HEK293 (cell line): Measurements from ENCODE around the gene HDAC1.

Source experiments
- GFI1B ChIP-seq: fragments of 450-650 bp; formaldehyde crosslinking; IDR thresholded peaks from 2 replicates; pipeline ENCODE4 v1.5.1; 2016; ENCODE audit warnings: missing biosample characterization, missing genetic modification characterization
- REPIN1 ChIP-seq: fragments of 450-650 bp; formaldehyde crosslinking; IDR thresholded peaks from 2 replicates; pipeline ENCODE4 v1.5.1; 2017; ENCODE audit warnings: missing biosample characterization, missing genetic modification characterization, low read depth
- ZNF211 ChIP-seq: fragments of 450-650 bp; formaldehyde crosslinking; IDR thresholded peaks from 2 replicates; pipeline ENCODE4 v1.5.1; 2016; ENCODE audit warnings: low read depth, missing biosample characterization, missing genetic modification characterization
- ZNF48 ChIP-seq: fragments of 450-650 bp; formaldehyde crosslinking; IDR thresholded peaks from 2 replicates; pipeline ENCODE4 v1.5.1; 2016; ENCODE audit warnings: missing biosample characterization, missing genetic modification characterization
- TF ChIP-seq, protein P1 (sequence below): fragments of 450-650 bp; formaldehyde crosslinking; IDR thresholded peaks from 2 replicates; pipeline ENCODE4 v1.5.1; 2016; ENCODE audit warnings: missing biosample characterization, missing genetic modification characterization
- TF ChIP-seq, protein P2 (sequence below): fragments of 450-650 bp; formaldehyde crosslinking; optimal IDR thresholded peaks from 2 replicates; pipeline ENCODE3; 2016; ENCODE audit warnings: missing biosample characterization, mild to moderate bottlenecking, missing genetic modification characterization
- TF ChIP-seq, protein P3 (sequence below): fragments of 450-650 bp; formaldehyde crosslinking; IDR thresholded peaks from 2 replicates; pipeline ENCODE4 v1.5.1; 2016; ENCODE audit warnings: missing biosample characterization, missing genetic modification characterization, low read depth
- TF ChIP-seq, protein P4 (sequence below): fragments of 450-650 bp; formaldehyde crosslinking; IDR thresholded peaks from 2 replicates; pipeline ENCODE4 v1.5.1; 2016; ENCODE audit warnings: missing biosample characterization, missing genetic modification characterization
- TF ChIP-seq, protein P5 (sequence below): fragments of 450-650 bp; formaldehyde crosslinking; IDR thresholded peaks from 2 replicates; pipeline ENCODE4 v1.5.1; 2016; ENCODE audit warnings: missing biosample characterization, missing genetic modification characterization

DNA sequence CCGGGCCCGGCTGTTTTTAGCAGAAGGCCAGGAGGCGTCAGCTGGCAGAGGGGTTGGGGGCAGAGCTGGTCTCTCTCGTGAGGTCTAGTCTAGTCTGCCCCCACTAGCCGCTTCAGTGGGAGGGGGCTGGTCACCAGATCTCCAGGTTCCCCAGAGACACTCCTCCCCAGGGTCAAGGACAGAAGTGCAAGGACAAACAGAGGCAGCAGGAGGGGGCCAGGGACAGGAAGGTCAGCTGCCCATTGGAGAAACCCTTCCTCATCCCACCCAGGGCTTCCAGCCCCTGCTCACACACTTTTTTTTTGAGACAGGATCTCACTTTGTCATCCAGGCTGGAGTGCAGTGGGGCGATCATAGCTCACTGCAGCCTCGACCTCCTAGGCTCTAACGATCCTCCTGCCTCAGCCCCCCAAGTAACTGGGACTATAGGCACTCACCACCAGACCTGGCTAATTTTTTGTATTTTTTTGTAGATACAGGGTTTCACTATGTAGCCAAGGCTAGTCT lies 60.4 kb downstream of the HDAC1 start:
- TF ChIP-seq ZNF48 (tag by site-specific recombination) (no peak), ZNF211 (no peak), GFI1B (no peak), REPIN1 (tag by site-specific recombination) (no peak)
- TF ChIP-seq, protein P1, sequence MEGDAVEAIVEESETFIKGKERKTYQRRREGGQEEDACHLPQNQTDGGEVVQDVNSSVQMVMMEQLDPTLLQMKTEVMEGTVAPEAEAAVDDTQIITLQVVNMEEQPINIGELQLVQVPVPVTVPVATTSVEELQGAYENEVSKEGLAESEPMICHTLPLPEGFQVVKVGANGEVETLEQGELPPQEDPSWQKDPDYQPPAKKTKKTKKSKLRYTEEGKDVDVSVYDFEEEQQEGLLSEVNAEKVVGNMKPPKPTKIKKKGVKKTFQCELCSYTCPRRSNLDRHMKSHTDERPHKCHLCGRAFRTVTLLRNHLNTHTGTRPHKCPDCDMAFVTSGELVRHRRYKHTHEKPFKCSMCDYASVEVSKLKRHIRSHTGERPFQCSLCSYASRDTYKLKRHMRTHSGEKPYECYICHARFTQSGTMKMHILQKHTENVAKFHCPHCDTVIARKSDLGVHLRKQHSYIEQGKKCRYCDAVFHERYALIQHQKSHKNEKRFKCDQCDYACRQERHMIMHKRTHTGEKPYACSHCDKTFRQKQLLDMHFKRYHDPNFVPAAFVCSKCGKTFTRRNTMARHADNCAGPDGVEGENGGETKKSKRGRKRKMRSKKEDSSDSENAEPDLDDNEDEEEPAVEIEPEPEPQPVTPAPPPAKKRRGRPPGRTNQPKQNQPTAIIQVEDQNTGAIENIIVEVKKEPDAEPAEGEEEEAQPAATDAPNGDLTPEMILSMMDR (tag by site-specific recombination), result no peak
- TF ChIP-seq, protein P2, sequence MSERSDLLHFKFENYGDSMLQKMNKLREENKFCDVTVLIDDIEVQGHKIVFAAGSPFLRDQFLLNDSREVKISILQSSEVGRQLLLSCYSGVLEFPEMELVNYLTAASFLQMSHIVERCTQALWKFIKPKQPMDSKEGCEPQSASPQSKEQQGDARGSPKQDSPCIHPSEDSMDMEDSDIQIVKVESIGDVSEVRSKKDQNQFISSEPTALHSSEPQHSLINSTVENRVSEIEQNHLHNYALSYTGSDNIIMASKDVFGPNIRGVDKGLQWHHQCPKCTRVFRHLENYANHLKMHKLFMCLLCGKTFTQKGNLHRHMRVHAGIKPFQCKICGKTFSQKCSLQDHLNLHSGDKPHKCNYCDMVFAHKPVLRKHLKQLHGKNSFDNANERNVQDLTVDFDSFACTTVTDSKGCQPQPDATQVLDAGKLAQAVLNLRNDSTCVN (tag by site-specific recombination), result no peak
- TF ChIP-seq, protein P3, sequence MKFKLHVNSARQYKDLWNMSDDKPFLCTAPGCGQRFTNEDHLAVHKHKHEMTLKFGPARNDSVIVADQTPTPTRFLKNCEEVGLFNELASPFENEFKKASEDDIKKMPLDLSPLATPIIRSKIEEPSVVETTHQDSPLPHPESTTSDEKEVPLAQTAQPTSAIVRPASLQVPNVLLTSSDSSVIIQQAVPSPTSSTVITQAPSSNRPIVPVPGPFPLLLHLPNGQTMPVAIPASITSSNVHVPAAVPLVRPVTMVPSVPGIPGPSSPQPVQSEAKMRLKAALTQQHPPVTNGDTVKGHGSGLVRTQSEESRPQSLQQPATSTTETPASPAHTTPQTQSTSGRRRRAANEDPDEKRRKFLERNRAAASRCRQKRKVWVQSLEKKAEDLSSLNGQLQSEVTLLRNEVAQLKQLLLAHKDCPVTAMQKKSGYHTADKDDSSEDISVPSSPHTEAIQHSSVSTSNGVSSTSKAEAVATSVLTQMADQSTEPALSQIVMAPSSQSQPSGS, result no peak
- TF ChIP-seq, protein P4, sequence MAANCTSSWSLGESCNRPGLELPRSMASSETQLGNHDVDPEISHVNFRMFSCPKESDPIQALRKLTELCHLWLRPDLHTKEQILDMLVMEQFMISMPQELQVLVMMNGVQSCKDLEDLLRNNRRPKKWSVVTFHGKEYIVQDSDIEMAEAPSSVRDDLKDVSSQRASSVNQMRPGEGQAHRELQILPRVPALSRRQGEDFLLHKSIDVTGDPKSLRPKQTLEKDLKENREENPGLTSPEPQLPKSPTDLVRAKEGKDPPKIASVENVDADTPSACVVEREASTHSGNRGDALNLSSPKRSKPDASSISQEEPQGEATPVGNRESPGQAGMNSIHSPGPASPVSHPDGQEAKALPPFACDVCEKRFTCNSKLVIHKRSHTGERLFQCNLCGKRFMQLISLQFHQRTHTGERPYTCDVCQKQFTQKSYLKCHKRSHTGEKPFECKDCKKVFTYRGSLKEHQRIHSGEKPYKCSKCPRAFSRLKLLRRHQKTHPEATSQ (tag by site-specific recombination), result no peak
- TF ChIP-seq, protein P5, sequence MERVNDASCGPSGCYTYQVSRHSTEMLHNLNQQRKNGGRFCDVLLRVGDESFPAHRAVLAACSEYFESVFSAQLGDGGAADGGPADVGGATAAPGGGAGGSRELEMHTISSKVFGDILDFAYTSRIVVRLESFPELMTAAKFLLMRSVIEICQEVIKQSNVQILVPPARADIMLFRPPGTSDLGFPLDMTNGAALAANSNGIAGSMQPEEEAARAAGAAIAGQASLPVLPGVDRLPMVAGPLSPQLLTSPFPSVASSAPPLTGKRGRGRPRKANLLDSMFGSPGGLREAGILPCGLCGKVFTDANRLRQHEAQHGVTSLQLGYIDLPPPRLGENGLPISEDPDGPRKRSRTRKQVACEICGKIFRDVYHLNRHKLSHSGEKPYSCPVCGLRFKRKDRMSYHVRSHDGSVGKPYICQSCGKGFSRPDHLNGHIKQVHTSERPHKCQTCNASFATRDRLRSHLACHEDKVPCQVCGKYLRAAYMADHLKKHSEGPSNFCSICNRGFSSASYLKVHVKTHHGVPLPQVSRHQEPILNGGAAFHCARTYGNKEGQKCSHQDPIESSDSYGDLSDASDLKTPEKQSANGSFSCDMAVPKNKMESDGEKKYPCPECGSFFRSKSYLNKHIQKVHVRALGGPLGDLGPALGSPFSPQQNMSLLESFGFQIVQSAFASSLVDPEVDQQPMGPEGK, result no peak
